ENCODE measurements around the gene BCAS1. TPM values are rescaled to one million over a fixed set of nuclear protein-coding genes. Genes with fewer than 3 reads are reported as not detected.
"Not testable (repeated sequence)": the region's sequence is repeated elsewhere in the genome, so short reads cannot be mapped to it uniquely, and the experiment has no call there.

BCAS1 gene
- total and polyA plus RNA-seq, 3 donors from 2014 or later: 2.4 to 8.8 (median 3.3) TPM

- no peak for TF ChIP-seq POLR2A (IDR thresholded peaks at IDR 0.05)
- no peak for TF ChIP-seq CTCF (IDR thresholded peaks at IDR 0.05)
- Histone ChIP-seq H3K27me3 (no peaks in the 10 kb centered on the region), H3K36me3 (ENCODE audit: low read depth, missing control alignments) (no peaks in the 10 kb centered on the region), H3K27ac (peak overlapping the region in 1 of 2 donors; percentile 37), H3K4me1 (peaks cover 14% of the 10 kb centered on the region), H3K9me3 (no peaks in the 10 kb centered on the region), H3K4me3 (no peak overlapping the region)
- intact Hi-C loops (cut with DNase I; ENCODE audit: low total_unique reads): no loop called here
- DNase-seq: no peak
- WGBS, 2 donors: 37 to 45% methylated on average over 6 of the region's 6 CpGs
These were observed 135.7 kb downstream of the BCAS1 start for GRCh38 chr20:53934421-53935343.

GRCh38 chr20:53933232-53933846, 137.1 kb downstream of the BCAS1 start:
- H3K9me3 ChIP-seq: no peaks in the 10 kb centered on the region
- TF ChIP-seq CTCF (IDR thresholded peaks at IDR 0.05) (no peak), POLR2A (IDR thresholded peaks at IDR 0.05) (no peak)
- no peak overlapping the region for H3K27ac ChIP-seq
- no peaks in the 10 kb centered on the region for H3K27me3 ChIP-seq
- no peak overlapping the region for H3K4me3 ChIP-seq
- WGBS, 2 donors: 79 to 82% methylated on average over 2 of the region's 2 CpGs
- no peaks in the 10 kb centered on the region for H3K36me3 ChIP-seq (ENCODE audit: low read depth, missing control alignments)
- intact Hi-C loops (cut with DNase I; ENCODE audit: low total_unique reads): no loop called here
- H3K4me1 ChIP-seq: peaks cover 10% of the 10 kb centered on the region
- DNase-seq: no peak

GRCh38 chr20:53932655-53933192, 137.7 kb downstream of the BCAS1 start:
- H3K27me3 ChIP-seq; DNase-seq; H3K9me3 ChIP-seq; H3K27ac ChIP-seq; intact Hi-C loops (cut with DNase I; ENCODE audit: low total_unique reads); H3K36me3 ChIP-seq (ENCODE audit: low read depth, missing control alignments); H3K4me3 ChIP-seq: not testable (repeated sequence)
- WGBS, 2 donors: 92 to 95% methylated on average over 5 of the region's 5 CpGs
- peaks cover 10% of the 10 kb centered on the region for H3K4me1 ChIP-seq

GRCh38 chr20:53931597-53931996, 138.8 kb downstream of the BCAS1 start:
- DNase-seq: no peak
- Histone ChIP-seq H3K27ac (no peak overlapping the region), H3K36me3 (ENCODE audit: low read depth, missing control alignments) (no peaks in the 10 kb centered on the region), H3K4me1 (peaks cover 10% of the 10 kb centered on the region), H3K9me3 (no peaks in the 10 kb centered on the region), H3K4me3 (no peak overlapping the region), H3K27me3 (no peaks in the 10 kb centered on the region)
- TF ChIP-seq CTCF (IDR thresholded peaks at IDR 0.05) (no peak), POLR2A (IDR thresholded peaks at IDR 0.05) (no peak)
- 89 to 93% methylated on average over 1 of the region's 1 CpG for WGBS, 2 donors
- intact Hi-C loops (cut with DNase I; ENCODE audit: low total_unique reads): no loop called here
